Lung (tissue), 12 donors: ENCODE results near the gene NLGN4Y. TPM values are rescaled to one million over a fixed set of nuclear protein-coding genes. Genes with fewer than 3 reads are reported as not detected.

Experiments used
- ATAC-seq: fragments of 200-7000 bp; cut with Tn5 transposase; one replicate; pipeline ENCODE4 v1.9.1; 2020; ENCODE audit warnings: moderate number of reproducible peaks; ENCODE audit not compliant: insufficient read depth, low FRiP score
- DNase-seq, 3 donors: peaks; one replicate each; pipeline ENCODE4 v3.0.0-alpha.2; 2013 to 2017
- H3K27ac ChIP-seq, 2 donors: one replicate each; pipeline ENCODE4 v1.5.1; 2013; ENCODE audit warnings: mild to moderate bottlenecking in 2 of 2, moderate library complexity in 2 of 2, control low read depth in 1 of 2, inconsistent platforms in 1 of 2, low read depth in 1 of 2, low read length in 1 of 2
- H3K27me3 ChIP-seq, 3 donors: one replicate each; pipeline ENCODE4 v1.5.1; 2013; ENCODE audit warnings: low read length in 2 of 3; ENCODE audit not compliant: control insufficient read depth in 3 of 3, insufficient read depth in 3 of 3
- H3K36me3 ChIP-seq, 4 donors: one replicate each; pipeline ENCODE4 v1.5.1; 2013; ENCODE audit warnings: low read length in 4 of 4, mild to moderate bottlenecking in 1 of 4, moderate library complexity in 1 of 4; ENCODE audit not compliant: control insufficient read depth in 4 of 4, insufficient read depth in 4 of 4
- H3K4me1 ChIP-seq, 5 donors: one replicate each; pipeline ENCODE4 v1.5.1; 2013; ENCODE audit warnings: low read length in 5 of 5, mild to moderate bottlenecking in 2 of 5, moderate library complexity in 1 of 5; ENCODE audit not compliant: control insufficient read depth in 5 of 5, insufficient read depth in 5 of 5
- H3K4me3 ChIP-seq: one replicate; pipeline ENCODE4 v1.5.1; 2013; ENCODE audit warnings: mild to moderate bottlenecking, control low read depth, moderate library complexity
- H3K9ac ChIP-seq, 2 donors: one replicate each; pipeline ENCODE4 v1.5.1; 2013; ENCODE audit warnings: low read length in 2 of 2, control low read depth in 1 of 2; ENCODE audit not compliant: insufficient read depth in 1 of 2
- H3K9me3 ChIP-seq, 4 donors: one replicate each; pipeline ENCODE4 v1.5.1; 2013; ENCODE audit warnings: low read length in 3 of 4, mild to moderate bottlenecking in 1 of 4, moderate library complexity in 1 of 4; ENCODE audit not compliant: control insufficient read depth in 4 of 4, insufficient read depth in 3 of 4
- CTCF ChIP-seq: IDR thresholded peaks from 2 replicates; pipeline ENCODE4 v1.5.1; 2012; ENCODE audit warnings: mild to moderate bottlenecking; ENCODE audit errors: control extremely low read depth, extremely low read depth
- WGBS, 2 donors: extraction: QIAGEN DNeasy Blood & Tissue Kit; methylation state at CpG; one replicate each; pipeline ENCODE4 v1.1.7; 2013; 5-methylcytosine and 5-hydroxymethylcytosine counted together
- polyA plus RNA-seq, 2 donors: library from polyadenylated mRNA; stranded (reverse); fragments of 200-250 nt; gene quantifications; one replicate each; pipeline ENCODE4 v1.2.1, GENCODE V29; 2013
- total RNA-seq, 2 donors: library from RNA; depleted of rRNA in 1 of 2; stranded (reverse); fragments of >200 nt in 1 of 2; gene quantifications; one replicate each; pipeline ENCODE4 v1.2.1, GENCODE V29; 2014 to 2021
- donor health status: control.
- donor health status: control.
- donor health status: Bipolar disorder and iron deficiency.
- donor health status: healthy.
- donor health status: DM: yes; HTN: yes; CAD: no.

NLGN4Y gene
- total and polyA plus RNA-seq, 4 donors: 0.06 to 1.5 TPM; not detected in 2

GRCh38 chrY:14694543-14694942 is 170.2 kb downstream of the NLGN4Y start:
- Histone ChIP-seq H3K9me3 (no peaks in the 10 kb centered on the region), H3K27me3 (no peaks in the 10 kb centered on the region), H3K9ac (no peak overlapping the region), H3K4me3 (no peak overlapping the region), H3K36me3 (no peaks in the 10 kb centered on the region), H3K27ac (no peak overlapping the region), H3K4me1 (no peaks in the 10 kb centered on the region)
- no peak for DNase-seq
- no peak for ATAC-seq
- no peak for TF ChIP-seq CTCF

GRCh38 chrY:14708158-14708557 is 183.8 kb downstream of the NLGN4Y start:
- H3K27me3 ChIP-seq: no peaks in the 10 kb centered on the region
- no peak overlapping the region for H3K9ac ChIP-seq
- DNase-seq: no peak
- H3K36me3 ChIP-seq: no peaks in the 10 kb centered on the region
- no peaks in the 10 kb centered on the region for H3K4me1 ChIP-seq
- no peak for TF ChIP-seq CTCF
- no peak for ATAC-seq
- H3K27ac ChIP-seq: no peak overlapping the region
- no peak overlapping the region for H3K4me3 ChIP-seq
- H3K9me3 ChIP-seq: no peaks in the 10 kb centered on the region

- Histone ChIP-seq H3K27ac (no peak overlapping the region), H3K9ac (no peak overlapping the region), H3K4me1 (no peaks in the 10 kb centered on the region), H3K36me3 (no peaks in the 10 kb centered on the region), H3K4me3 (no peak overlapping the region), H3K27me3 (no peaks in the 10 kb centered on the region), H3K9me3 (no peaks in the 10 kb centered on the region)
- no peak for TF ChIP-seq CTCF
- DNase-seq (no peak), ATAC-seq (no peak)
- 75% methylated on average over 1 of the region's 1 CpG; no CpG with 5 or more reads in 1 of the 2 donors for WGBS, 2 donors
These were observed 217.3 kb downstream of the NLGN4Y start for GRCh38 chrY:14741596-14741995.

- H3K4me3 ChIP-seq: no peak overlapping the region
- no peak overlapping the region for H3K27ac ChIP-seq
- WGBS, 2 donors: 82% methylated on average over 4 of the region's 4 CpGs; no CpG with 5 or more reads in 1 of the 2 donors
- H3K9me3 ChIP-seq: no peaks in the 10 kb centered on the region
- H3K27me3 ChIP-seq: no peaks in the 10 kb centered on the region
- no peak for DNase-seq
- TF ChIP-seq CTCF: no peak
- H3K9ac ChIP-seq: no peak overlapping the region
- no peak for ATAC-seq
- H3K4me1 ChIP-seq: no peaks in the 10 kb centered on the region
- no peaks in the 10 kb centered on the region for H3K36me3 ChIP-seq
These were observed 224.0 kb downstream of the NLGN4Y start for GRCh38 chrY:14748329-14748728.
